ENCODE results near the gene TLR4. TPM values are rescaled to one million over a fixed set of nuclear protein-coding genes. Genes with fewer than 3 reads are reported as not detected.
A peak's percentile ranks its signal among the peaks of the same experiment; 100 is the strongest.

Gene TLR4
- total RNA-seq, 1 donor from 2014 or later = 5.2 TPM

GRCh38 chr9:117682955-117683710 lies 21.1 kb upstream of the TLR4 start:
- no peak for DNase-seq (ENCODE audit: low read depth)
- no peaks in the 10 kb centered on the region for H3K36me3 ChIP-seq (ENCODE audit: control insufficient read depth, insufficient read depth, low read length)
- H3K27me3 ChIP-seq (ENCODE audit: control insufficient read depth, insufficient read depth, low read length) = no peaks in the 10 kb centered on the region
- TF ChIP-seq CTCF (IDR thresholded peaks at IDR 0.05; ENCODE audit: insufficient read depth, low read length, poor library complexity, severe bottlenecking) = no peak
- H3K4me3 ChIP-seq (ENCODE audit: low read depth, low read length) = no peak overlapping the region

GRCh38 chr9:117687532-117687931 lies 16.7 kb upstream of the TLR4 start:
- no peaks in the 10 kb centered on the region for H3K36me3 ChIP-seq (ENCODE audit: control insufficient read depth, insufficient read depth, low read length)
- H3K4me3 ChIP-seq (ENCODE audit: low read depth, low read length) = no peak overlapping the region
- H3K27me3 ChIP-seq (ENCODE audit: control insufficient read depth, insufficient read depth, low read length) = no peaks in the 10 kb centered on the region
- no peak for TF ChIP-seq CTCF (IDR thresholded peaks at IDR 0.05; ENCODE audit: insufficient read depth, low read length, poor library complexity, severe bottlenecking)
- DNase-seq (ENCODE audit: low read depth) = no peak

- no peak overlapping the region for H3K4me3 ChIP-seq (ENCODE audit: low read depth, low read length)
- H3K27me3 ChIP-seq (ENCODE audit: control insufficient read depth, insufficient read depth, low read length) = no peaks in the 10 kb centered on the region
- H3K36me3 ChIP-seq (ENCODE audit: control insufficient read depth, insufficient read depth, low read length) = no peaks in the 10 kb centered on the region
- no peak for TF ChIP-seq CTCF (IDR thresholded peaks at IDR 0.05; ENCODE audit: insufficient read depth, low read length, poor library complexity, severe bottlenecking)
- DNase-seq (ENCODE audit: low read depth) = no peak
Observed at GRCh38 chr9:117691367-117691766, 12.8 kb upstream of the TLR4 start.

- H3K4me3 ChIP-seq (ENCODE audit: low read depth, low read length) = no peak overlapping the region
- H3K36me3 ChIP-seq (ENCODE audit: control insufficient read depth, insufficient read depth, low read length) = no peaks in the 10 kb centered on the region
- no peak for TF ChIP-seq CTCF (IDR thresholded peaks at IDR 0.05; ENCODE audit: insufficient read depth, low read length, poor library complexity, severe bottlenecking)
- no peaks in the 10 kb centered on the region for H3K27me3 ChIP-seq (ENCODE audit: control insufficient read depth, insufficient read depth, low read length)
- DNase-seq (ENCODE audit: low read depth) = no peak
Observed at GRCh38 chr9:117696154-117696553, 8.0 kb upstream of the TLR4 start.

GRCh38 chr9:117697046-117697445 lies 7.2 kb upstream of the TLR4 start:
- TF ChIP-seq CTCF (IDR thresholded peaks at IDR 0.05; ENCODE audit: insufficient read depth, low read length, poor library complexity, severe bottlenecking) = no peak
- no peak for DNase-seq (ENCODE audit: low read depth)

GRCh38 chr9:117703537-117703936 lies 666 bp upstream of the TLR4 start:
- no peaks in the 10 kb centered on the region for H3K27me3 ChIP-seq (ENCODE audit: control insufficient read depth, insufficient read depth, low read length)
- TF ChIP-seq CTCF (IDR thresholded peaks at IDR 0.05; ENCODE audit: insufficient read depth, low read length, poor library complexity, severe bottlenecking) = no peak
- peak; percentile 10 for DNase-seq (ENCODE audit: low read depth)
- H3K36me3 ChIP-seq (ENCODE audit: control insufficient read depth, insufficient read depth, low read length) = no peaks in the 10 kb centered on the region
- peak overlapping the region; percentile 35 for H3K4me3 ChIP-seq (ENCODE audit: low read depth, low read length)

More at GRCh38 chr9:117697046-117697445, 7.2 kb upstream of the TLR4 start:
- H3K36me3 ChIP-seq (ENCODE audit: control insufficient read depth, insufficient read depth, low read length) = no peaks in the 10 kb centered on the region
- H3K4me3 ChIP-seq (ENCODE audit: low read depth, low read length) = no peak overlapping the region
- H3K27me3 ChIP-seq (ENCODE audit: control insufficient read depth, insufficient read depth, low read length) = no peaks in the 10 kb centered on the region
